Measurements from ENCODE around the gene ST6GALNAC5. TPM values are rescaled to one million over a fixed set of nuclear protein-coding genes. Genes with fewer than 3 reads are reported as not detected.

ST6GALNAC5 gene
- total RNA-seq, 2 experiments from 2014 or later = not detected

DNA sequence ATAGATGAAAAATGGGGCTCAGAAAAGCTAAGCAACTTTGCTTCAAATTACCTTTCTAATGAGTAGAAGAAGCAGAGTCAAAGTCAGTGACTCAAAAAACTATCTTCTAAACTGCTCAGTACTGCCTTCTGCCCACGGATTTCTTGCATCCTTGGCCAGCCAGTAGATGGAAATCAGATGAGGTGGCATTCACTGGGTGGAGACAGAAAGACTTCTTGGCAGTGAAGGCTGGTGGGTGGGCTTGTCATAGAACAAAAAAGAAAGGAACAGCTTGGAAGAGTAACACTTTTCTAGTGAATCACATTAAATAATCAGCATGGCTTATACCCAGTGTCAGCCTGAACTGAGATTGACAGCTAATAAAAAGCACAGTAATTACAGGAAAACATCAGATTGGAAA is 170.7 kb downstream of the ST6GALNAC5 start:
- POLR2A ChIA-PET = no interaction called here
- CTCF ChIA-PET = no interaction called here

DNA sequence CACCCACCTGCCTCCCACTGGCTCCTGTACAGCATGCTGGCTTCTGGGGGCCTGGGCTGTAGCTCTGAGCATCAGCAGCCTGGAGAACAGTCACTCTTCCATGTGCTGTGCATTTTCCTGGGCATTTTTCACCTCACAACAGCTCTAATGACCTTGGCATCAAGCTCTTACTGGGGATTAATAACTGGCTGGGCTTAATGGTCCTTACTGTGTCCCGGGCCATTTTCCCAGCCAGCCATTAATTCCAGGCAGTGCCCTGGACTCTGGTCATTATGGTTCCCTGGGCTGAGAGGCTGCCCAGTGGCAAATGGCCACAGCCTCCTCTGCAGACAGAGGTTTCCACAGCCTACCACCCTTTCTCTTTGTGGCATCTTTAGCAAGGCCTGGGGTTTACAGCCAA is 171.8 kb downstream of the ST6GALNAC5 start:
- POLR2A ChIA-PET = no interaction called here
- CTCF ChIA-PET = no interaction called here

DNA sequence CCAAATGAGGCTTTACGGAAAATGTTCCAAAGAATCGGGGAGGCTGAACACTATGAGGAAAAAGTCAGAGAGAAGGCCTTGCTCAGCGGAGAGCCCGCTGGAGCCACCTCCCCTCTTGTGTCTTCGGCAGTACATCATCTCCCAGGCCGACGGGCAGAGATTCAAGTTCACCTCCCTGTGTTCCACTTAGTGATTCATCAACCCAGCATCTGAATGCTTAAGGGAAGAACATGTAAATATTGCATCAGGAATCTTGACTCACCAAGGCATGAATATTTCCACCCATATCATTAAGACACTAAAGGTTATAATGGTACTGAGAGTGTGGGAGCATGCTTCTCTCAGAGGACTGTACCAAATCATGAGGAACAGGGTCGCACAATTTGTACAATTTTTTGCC is 172.5 kb downstream of the ST6GALNAC5 start:
- POLR2A ChIA-PET = no interaction called here
- CTCF ChIA-PET = no interaction called here

DNA sequence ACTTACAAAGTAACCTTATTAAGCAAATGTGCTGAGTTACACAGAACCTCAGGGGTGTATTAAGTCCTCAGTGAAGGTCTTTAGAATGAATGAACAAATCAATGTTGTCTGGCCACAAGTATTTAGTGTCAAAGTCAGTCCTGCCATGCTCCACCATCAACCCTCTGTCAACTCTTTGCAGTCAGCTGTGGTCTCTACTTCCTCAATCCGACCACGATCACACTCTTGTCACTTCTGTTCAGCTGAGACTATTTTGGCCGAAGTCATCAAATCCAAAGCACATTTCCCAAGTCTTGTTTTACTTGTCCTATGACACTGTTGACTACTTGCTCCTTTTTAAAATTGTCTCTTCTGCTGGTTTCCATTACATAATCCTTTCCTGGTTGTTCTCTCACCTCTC is 173.5 kb downstream of the ST6GALNAC5 start:
- POLR2A ChIA-PET = no interaction called here

DNA sequence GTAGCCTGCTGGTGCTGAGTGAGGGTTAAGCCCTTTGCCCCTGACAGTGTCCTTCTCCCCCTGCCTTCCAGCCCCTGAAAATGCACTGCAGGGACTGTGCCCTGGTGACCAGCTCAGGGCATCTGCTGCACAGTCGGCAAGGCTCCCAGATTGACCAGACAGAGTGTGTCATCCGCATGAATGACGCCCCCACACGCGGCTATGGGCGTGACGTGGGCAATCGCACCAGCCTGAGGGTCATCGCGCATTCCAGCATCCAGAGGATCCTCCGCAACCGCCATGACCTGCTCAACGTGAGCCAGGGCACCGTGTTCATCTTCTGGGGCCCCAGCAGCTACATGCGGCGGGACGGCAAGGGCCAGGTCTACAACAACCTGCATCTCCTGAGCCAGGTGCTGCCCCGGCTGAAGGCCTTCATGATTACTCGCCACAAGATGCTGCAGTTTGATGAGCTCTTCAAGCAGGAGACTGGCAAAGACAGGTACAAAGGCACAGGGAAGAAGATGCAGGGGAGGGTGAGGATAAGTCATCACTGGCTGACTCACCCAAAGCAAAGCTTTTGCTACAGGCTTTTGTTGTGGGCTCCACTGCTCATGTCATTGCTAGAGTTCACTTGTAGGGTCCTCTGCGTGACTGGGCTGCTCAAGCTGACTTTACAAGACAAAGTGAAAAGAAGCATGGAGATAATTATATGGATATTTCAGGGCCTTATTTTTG is 177.0 kb downstream of the ST6GALNAC5 start:
- ChIA-PET POLR2A (no interaction called here), CTCF (no interaction called here)

More for the DNA sequence above, 173.5 kb downstream of the ST6GALNAC5 start:
- CTCF ChIA-PET = no interaction called here

DNA sequence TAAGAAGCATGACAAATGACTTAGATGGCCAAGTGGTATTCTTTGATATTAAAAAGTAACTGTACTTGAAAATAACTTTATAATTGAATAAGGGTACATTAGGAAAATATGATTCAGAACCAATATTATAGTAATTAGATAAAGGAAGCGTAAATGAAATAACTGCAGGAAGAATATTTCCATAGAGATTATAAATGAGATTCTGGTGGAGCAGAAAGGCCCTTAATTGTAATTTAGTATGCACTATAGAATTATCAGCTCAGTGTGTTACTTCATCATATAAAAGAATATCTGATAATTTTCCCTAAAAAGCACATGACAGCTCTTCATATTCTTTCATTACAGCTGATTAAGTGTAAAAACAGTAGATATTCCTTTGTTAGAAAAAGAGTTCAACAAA is 180.3 kb downstream of the ST6GALNAC5 start:
- CTCF ChIA-PET = no interaction called here
- POLR2A ChIA-PET = no interaction called here

DNA sequence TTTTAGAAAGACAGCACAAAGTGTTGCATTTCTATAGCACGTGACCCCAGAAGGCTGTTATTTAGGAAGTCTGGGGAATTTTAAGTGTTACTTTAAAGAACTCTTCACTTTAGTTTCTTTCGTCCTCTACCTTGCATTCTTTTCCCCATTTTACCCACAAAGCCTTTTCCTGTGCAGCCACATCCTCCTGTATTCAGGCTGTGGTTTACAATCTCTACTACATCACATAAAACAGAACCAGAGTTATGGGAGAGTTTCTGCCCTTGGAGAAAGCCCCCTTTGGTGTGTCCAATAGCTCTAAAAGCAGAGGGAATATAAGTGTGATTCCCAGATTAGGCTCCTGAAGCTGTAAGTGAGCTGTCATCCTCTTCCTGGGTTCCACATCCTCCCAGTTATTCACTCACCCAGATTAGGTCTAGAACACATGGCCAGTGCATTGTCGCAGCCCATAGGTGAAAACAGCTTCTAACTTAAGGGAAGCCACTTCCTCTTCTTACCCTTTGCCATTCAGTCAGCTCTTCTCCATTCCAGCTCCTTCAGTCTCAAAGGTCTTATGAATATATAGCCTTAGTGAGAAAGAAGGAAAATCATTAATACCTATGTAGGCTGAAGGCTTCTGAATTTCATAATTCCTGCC is 180.8 kb downstream of the ST6GALNAC5 start:
- POLR2A ChIA-PET = no interaction called here
- CTCF ChIA-PET = no interaction called here

DNA sequence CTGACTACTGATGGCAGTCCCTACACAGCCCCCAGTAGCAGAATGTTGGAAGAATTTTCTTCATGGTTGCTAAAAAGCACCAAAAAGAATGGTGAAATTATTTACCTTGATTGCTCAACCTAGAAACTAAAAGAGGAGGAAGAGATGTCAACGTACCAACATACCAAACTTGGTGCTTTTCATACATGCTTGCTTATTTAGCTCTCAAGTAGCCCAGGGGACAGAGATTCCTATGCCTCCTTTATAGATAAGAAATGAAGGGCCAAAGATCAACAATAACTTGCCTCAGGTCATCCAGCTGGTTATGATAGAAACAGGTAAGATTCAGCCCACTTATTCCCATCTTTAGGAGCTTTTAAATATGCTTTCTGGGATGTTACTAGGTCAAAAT is 181.3 kb downstream of the ST6GALNAC5 start:
- ChIA-PET CTCF (no interaction called here), POLR2A (no interaction called here)

DNA sequence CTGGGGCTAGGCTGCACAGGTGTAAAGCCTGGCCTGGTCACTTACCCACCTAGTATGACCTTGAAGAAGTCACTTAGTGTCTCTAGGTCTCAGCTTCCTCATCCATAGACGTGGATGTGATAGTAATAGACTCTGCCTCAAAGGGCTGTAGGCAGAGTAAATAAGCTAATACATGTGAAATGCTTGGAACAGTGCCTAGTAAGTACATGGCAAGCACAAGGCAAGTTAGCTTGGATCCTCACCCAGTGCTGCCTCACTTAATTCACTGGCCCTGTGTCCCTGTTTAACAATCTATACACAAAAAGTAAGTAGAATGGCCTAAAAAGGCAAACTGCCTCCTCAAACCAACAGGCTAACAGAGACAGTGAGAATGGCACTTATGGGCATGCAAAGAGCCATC is 184.1 kb downstream of the ST6GALNAC5 start:
- ChIA-PET POLR2A (no interaction called here), CTCF (no interaction called here)

DNA sequence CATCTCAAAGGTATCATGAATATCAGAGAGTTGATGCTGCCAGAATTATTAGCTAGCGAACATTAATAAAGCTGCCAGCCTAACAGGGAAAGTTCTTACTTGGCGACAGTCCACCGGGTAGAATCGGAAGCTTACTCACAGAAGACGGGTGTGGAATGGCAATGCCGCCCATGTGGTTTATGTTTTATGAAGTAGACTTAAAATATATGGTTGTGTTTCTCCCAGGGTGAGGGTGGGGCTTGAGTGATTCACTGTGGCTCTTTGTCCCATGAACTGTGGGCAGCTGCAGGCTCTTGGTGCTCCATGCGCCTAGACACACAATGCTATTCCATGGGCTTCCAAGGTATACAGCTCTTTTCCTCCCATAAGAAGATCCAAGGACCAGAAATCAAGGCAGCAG is 189.2 kb downstream of the ST6GALNAC5 start:
- POLR2A ChIA-PET = no interaction called here
- CTCF ChIA-PET = no interaction called here

DNA sequence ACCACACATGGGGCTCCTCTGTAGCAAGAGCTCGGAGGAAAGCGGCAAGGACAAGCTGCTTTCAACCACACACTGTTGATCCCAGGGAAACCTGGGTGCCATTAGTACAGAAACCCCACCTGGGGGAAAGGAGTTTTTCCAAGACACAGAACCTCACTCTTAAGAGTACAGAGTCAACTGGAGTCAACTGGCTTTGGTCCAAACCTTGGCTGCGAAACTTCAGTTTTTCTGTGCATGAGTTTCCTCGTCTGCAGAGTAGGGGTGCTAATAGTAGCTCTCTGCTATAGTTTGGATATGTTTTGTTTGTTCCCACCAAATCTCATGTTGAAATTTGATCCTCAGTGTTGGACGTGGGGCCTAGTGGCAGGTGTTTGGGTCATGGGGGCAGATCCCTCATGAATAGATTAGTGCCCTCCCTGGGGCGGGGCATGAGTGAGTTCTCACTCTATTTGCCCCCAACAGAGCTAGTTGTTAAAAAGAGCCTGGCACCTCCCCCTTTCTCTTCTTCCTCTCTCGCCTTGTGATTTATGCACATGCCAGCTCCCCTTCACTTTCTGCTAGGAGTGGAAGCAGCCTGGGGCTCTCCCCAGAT is 190.8 kb downstream of the ST6GALNAC5 start:
- POLR2A ChIA-PET = no interaction called here
- CTCF ChIA-PET = no interaction called here

DNA sequence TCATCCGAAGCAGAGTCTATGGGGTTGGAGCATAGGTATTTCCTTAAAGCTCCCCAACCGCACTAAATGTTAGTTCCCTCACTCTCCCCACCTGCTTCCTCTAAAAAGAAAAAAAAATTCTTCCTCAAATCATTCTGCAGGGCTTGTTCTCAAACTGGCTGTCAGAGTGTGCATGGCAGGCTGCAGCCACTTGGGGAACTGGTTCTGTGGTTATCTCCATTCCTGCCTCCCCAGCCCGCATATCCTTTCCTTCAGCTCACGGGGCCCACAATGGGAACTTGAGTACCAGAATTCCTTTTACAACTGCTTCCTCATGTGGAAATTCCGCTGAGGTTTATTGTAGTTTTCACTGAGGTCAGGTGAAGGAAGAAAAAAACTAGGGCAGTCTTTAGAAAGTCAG is 192.7 kb downstream of the ST6GALNAC5 start:
- CTCF ChIA-PET = no interaction called here
- POLR2A ChIA-PET = no interaction called here

DNA sequence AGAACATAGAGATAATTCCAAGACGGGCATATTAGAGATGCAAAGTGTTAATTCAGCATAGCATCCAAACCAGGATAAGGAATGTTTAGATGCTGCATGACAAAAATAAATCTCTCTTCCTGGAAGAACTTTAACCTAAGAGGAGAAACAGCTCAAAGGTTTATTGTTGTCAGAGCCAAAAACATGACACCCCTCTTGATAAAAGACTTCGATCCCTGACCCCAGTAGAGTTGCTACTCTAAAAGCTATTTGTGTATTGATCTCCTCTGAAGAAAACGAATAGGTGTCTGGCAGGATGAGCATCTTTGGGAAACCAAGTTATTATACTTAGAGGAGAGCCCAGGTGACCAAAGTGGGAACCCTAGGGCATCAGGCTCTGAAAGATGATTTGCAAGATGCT is 193.9 kb downstream of the ST6GALNAC5 start:
- ChIA-PET CTCF (no interaction called here), POLR2A (no interaction called here)

DNA sequence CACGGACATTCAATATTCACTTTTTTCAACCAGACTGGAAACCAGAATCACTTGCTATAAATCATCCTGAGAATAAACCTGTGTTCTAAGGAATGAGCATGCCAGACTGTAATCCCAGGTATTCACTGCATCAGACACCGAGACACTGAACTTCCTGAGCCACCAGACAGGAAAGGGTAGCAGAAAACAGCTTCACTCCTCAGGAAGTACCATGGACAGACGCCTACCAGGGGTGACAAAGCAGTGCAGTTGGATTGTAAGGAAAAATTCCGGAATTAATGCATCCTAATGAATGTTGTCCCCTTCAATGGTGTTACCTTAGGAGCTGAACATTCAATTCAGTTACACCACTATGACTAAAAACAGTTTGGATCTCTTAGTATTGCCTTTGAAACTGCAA is 195.8 kb downstream of the ST6GALNAC5 start:
- CTCF ChIA-PET = no interaction called here

DNA sequence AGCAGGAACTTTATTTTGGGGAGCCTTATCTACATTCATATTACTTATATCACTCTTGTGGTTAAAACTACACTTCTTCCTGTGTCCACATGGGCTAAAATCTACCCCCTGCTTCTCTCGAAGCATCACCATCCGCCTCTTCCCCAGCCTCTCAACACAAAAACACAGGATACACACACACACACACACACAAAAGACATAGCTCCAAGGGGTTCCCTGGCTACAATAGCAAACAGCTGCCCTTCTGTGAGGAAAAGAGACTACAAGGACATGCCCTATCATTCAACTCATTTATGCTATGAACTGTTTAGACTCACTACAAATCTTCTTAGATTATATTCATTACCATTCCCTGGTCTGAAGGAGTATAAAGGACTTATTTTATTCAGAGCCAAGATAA is 197.0 kb downstream of the ST6GALNAC5 start:
- CTCF ChIA-PET = no interaction called here
- POLR2A ChIA-PET = no interaction called here

More for the DNA sequence above, 195.8 kb downstream of the ST6GALNAC5 start:
- POLR2A ChIA-PET = no interaction called here

DNA sequence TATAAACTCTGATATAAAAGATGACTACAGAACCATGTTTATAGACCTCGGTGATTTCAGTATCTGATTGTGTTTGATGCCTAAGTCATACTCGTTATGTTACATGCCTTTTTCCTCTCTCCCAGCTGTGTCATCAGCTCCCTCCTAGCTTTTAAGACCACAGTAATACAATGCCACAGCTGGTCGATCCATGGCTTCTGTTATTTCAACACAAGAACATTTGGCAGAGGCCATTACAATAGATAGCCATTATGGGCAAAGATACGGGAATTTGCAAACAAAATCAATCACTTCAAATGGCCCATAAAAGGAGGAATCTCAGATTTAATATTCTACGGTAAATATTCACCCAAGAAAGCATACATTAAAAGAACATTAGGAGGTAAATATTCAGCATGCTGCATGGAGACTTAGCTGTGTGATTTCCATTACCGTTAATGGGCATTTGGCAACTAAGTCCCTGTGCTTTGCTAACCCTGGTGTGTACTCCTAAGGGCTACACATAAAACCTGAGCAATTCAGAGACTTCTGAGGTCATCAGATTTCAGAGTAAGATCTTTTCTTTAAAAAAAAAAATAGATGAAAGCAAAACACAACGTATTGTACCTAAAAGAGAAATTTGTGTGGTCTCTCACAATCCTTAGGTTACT is 198.5 kb downstream of the ST6GALNAC5 start:
- ChIA-PET POLR2A (no interaction called here), CTCF (no interaction called here)

DNA sequence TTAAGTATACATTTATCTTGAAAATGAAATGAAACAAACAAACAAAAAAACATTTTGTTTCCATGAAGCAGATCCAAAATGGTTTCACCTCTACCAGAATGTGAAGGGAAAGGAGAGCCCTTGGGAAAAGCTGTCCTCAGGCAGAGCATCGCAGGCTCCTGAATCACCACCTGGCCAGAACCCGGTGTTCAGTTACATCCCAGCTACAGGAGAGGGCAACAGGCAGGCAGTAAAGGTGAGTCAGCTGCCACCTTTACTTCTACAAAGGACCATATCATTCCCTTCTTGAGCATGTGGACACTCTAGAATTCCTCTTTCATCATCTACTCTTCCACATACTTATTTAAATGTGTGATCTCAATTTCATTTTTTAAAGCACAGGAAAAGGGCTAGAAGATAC is 200.7 kb downstream of the ST6GALNAC5 start:
- CTCF ChIA-PET = no interaction called here

DNA sequence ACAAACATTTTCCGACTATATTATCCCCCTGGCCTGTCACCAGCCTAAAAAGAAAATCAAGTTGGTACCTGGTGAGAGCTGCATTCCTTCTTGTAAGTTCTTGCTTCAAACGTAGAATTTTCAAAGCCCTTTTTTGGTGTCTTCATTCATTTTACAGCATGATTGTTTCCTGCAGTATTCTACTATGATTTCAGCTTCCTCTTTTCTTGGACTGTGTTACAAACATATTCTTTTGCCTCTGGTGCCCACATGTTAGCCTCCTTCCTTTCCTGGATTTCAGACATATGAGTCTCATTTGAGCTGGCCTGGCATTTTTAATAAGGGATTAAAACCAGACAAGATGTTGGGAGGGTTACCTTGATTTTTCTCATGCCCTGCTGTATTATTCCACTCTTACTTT is 209.5 kb downstream of the ST6GALNAC5 start:
- ChIA-PET POLR2A (no interaction called here), CTCF (no interaction called here)

More for the DNA sequence above, 200.7 kb downstream of the ST6GALNAC5 start:
- POLR2A ChIA-PET = no interaction called here

DNA sequence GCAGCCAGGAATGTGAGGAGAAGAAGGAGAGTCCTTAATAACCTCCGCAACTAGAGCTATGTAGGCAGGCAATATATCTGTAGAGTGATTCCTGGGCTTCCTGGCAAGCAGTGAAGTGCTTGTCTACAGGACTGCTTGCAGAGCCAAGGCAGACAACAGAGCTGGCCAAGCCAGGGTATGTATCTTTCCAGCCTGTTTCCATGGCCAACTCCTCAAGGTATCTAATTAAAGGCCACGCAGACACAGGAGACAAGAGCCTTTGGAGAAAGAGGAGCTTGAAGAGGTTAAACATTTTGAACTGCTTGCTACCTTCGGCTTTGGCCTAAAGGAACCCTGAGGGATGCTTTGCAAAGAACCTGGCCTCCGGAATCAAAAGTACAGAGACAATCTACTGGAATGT is 214.6 kb downstream of the ST6GALNAC5 start:
- ChIA-PET CTCF (no interaction called here), POLR2A (no interaction called here)

DNA sequence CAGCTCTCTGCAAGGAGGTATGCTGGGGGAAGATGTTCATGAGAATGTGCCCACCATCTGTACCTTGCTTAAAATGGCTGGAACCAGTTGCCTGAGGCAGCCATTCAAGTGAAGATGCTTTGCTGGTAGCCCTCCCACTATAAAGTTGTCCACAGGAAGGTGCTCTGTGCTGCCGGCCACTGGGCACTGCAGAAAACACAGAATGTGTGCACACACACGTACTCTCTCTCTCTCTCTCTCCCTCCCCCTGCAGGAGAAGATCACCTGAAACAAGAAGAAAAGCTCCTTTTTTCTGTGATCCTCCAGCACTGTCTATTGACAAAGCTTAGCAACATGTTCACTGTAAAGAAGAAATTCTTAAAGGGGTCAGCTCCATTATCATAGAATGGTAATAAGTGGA is 217.2 kb downstream of the ST6GALNAC5 start:
- ChIA-PET POLR2A (no interaction called here), CTCF (interaction anchor here (0.6 kb wide), 1 partner anchor 1149 kb away, joined by 5 read pairs; no protein-coding TSS in a partner anchor)

DNA sequence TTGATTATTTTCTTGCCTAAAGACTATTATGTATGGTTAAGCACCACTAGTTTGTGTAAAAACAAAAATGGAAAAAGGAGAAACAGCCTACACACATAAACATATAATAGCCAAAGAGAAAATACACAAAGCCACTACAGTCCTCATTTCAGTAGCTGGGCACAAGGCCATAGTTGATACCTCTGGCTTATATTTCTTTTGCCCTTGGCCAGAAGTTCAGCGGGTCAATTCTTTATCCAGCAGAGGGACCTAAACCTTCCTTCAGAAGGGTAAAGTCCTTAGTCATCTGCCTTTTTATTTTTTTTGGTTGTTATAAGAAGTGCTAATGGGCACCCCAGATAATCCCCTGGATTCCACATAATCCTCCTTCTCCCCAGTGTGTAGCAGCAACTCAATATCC is 217.8 kb downstream of the ST6GALNAC5 start:
- CTCF ChIA-PET = interaction anchor here (0.6 kb wide), 1 partner anchor 1149 kb away, joined by 5 read pairs; no protein-coding TSS in a partner anchor
- POLR2A ChIA-PET = no interaction called here
